ENCODE measurements around the gene GALT. TPM values are rescaled to one million over a fixed set of nuclear protein-coding genes. Genes with fewer than 3 reads are reported as not detected.
A peak's percentile ranks its signal among the peaks of the same experiment; 100 is the strongest.

GALT gene
- 10 to 100 TPM; 37.8 to 45.6 TPM for total RNA-seq

- H3K27me3 ChIP-seq, result no peaks in the 10 kb centered on the region
- H3K36me3 ChIP-seq, result no peaks in the 10 kb centered on the region
- H3K9me3 ChIP-seq, result no peaks in the 10 kb centered on the region
- peaks cover 7% of the 10 kb centered on the region for H3K4me1 ChIP-seq
- TF ChIP-seq CTCF (IDR thresholded peaks at IDR 0.05), result peak; percentile 24
- peak within 1 kb of the TSS; percentile 97 for H3K27ac ChIP-seq
- H3K4me3 ChIP-seq, result peak within 1 kb of the TSS; percentile 88
- peak within 1 kb of the TSS; percentile 93 to 95 for H3K9ac ChIP-seq (ENCODE audit: low read depth in 2 of 2, low read length in 2 of 2)
- intact Hi-C loops (cut with DNase I), result no loop called here
- DNase-seq, result peak; percentile 100
These were observed at the start of gene GALT for GRCh38 chr9:34646211-34647083. Gene GALT (plus strand): TSS chr9:34646675. CDS start chr9:34646705, 30 bp downstream.

- Histone ChIP-seq H3K9ac (ENCODE audit: low read depth in 2 of 2, low read length in 2 of 2) (no peak overlapping the region), H3K27me3 (no peaks in the 10 kb centered on the region), H3K4me1 (no peaks in the 10 kb centered on the region), H3K4me3 (no peak overlapping the region), H3K9me3 (no peaks in the 10 kb centered on the region), H3K27ac (no peak overlapping the region), H3K36me3 (no peaks in the 10 kb centered on the region)
- no peak for DNase-seq
- intact Hi-C loops (cut with DNase I), result no loop called here
- no peak for TF ChIP-seq CTCF (IDR thresholded peaks at IDR 0.05)
These were observed 46.9 kb upstream of the GALT start for GRCh38 chr9:34599546-34599945.

DNA sequence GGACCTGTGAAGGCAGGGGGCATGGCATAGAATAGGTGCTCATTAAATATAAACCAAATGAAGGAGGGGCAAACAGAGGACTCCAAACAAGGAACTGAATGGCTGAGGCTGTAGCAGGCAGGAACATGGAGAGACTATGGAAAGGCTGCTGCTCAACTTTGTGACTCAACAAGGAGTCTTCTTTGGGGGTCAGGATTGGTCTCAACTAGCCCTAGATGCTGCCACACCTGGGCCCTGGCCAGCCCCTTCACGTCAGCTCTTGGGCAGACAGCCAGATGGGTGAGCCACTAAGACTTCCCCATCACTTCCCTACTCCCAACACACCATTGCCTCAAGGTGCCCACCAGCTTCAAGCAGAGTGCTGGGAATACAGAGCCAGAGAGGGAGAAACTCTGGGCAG is 45.6 kb upstream of the GALT start:
- Histone ChIP-seq H3K36me3 (no peaks in the 10 kb centered on the region), H3K27me3 (no peaks in the 10 kb centered on the region), H3K27ac (no peak overlapping the region), H3K9me3 (no peaks in the 10 kb centered on the region), H3K4me1 (no peaks in the 10 kb centered on the region), H3K4me3 (no peak overlapping the region), H3K9ac (ENCODE audit: low read depth in 2 of 2, low read length in 2 of 2) (no peak overlapping the region)
- TF ChIP-seq CTCF (IDR thresholded peaks at IDR 0.05), result no peak
- intact Hi-C loops (cut with DNase I), result no loop called here
- no peak for DNase-seq

DNA sequence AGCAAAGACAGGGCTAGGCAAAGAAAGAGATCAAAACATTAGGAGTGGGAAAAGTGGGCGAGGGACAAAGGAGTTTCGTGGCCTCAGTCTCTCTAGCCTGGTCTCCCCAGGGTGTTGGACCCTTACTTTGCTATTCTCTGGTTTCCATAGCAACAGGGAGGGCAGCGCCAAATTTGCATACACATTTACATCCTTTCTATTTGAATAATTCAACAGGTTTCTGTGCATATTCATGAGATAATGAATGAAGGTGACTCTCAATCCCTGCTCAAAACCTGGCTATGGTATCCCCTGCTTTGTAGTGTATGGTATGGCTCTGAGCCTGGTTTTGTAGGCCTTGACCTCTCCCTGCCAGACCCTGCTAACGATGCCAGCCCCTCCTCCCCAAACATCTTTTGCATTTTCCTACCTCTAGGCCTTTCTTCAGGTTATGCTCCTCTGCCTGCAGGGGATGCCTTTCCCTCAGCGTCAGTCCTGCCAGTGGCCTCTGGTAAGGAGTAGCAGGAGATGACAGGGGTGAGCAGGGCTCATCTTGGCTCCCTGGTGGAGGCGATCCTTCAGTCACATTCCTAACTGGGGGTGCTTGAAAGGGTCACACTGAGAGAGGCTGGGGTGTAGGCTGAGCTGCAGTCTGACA is 44.4 kb upstream of the GALT start:
- Histone ChIP-seq H3K27ac (no peak overlapping the region), H3K36me3 (no peaks in the 10 kb centered on the region), H3K4me1 (no peaks in the 10 kb centered on the region), H3K9me3 (no peaks in the 10 kb centered on the region), H3K27me3 (no peaks in the 10 kb centered on the region), H3K4me3 (no peak overlapping the region), H3K9ac (ENCODE audit: low read depth in 2 of 2, low read length in 2 of 2) (no peak overlapping the region)
- no peak for DNase-seq
- no peak for TF ChIP-seq CTCF (IDR thresholded peaks at IDR 0.05)
- intact Hi-C loops (cut with DNase I), result no loop called here

DNA sequence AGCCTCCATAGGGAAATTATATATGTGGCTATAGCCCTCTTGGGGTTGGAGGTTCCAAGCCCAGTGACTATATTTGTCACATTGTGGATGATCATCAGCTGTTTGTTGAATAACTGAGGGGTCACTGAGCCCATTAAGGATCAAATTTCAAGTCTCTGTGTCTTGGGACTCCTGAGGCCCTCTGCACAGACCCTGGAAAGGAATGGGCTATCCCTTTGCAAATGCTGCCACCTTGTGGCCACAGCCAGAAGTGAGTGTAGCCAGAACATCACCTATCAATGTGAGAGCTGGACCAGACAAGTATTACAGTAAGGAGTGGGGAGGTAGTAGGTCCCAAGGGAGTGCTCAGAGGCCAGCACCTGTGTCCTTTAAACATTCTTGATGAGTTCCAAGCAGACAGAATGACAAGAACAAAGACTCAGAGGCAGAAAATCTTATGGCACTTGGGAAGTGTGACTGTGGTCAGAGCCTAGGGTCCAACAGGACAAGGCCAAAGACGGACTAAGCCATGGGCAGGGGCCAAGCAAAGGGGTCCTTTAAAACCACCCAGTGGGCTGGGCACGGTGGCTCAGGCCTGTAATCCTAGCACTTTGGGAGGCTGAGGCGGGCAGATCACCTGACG is 42.8 kb upstream of the GALT start:
- Histone ChIP-seq H3K36me3 (no peaks in the 10 kb centered on the region), H3K4me3 (no peak overlapping the region), H3K9me3 (no peaks in the 10 kb centered on the region), H3K27ac (no peak overlapping the region), H3K4me1 (no peaks in the 10 kb centered on the region), H3K27me3 (no peaks in the 10 kb centered on the region), H3K9ac (ENCODE audit: low read depth in 2 of 2, low read length in 2 of 2) (no peak overlapping the region)
- peak; percentile 85 for DNase-seq
- TF ChIP-seq CTCF (IDR thresholded peaks at IDR 0.05), result peak; percentile 91
- intact Hi-C loops (cut with DNase I), result no loop called here

Measured in colonic mucosa (tissue), 4 donors.